Adrenal gland (tissue), 5 donors: Measurements from ENCODE around the gene BCAS2.

Source experiments
- POLR2A ChIP-seq, 2 donors: fragments of 450-650 bp; IDR thresholded peaks; one replicate each; pipeline ENCODE4 v1.6.1; 2017; ENCODE audit warnings: antibody characterized with exemption in 2 of 2, mild to moderate bottlenecking in 2 of 2, moderate library complexity in 1 of 2
- TF ChIP-seq, protein P1 (sequence below), 6 experiments: fragments of 450-650 bp in 4 of 6; fragments of 200-600 bp in 2 of 6; sonication (generic) in 1 of 6; IDR thresholded peaks; 1 replicate in 5 of 6; 2 replicates in 1 of 6; pipeline versions ENCODE4 v1.5.1 to v1.8.0; 2016 to 2021; ENCODE audit warnings: antibody characterized with exemption in 6 of 6, mild to moderate bottlenecking in 2 of 6, moderate library complexity in 1 of 6
- donor health status: DM: no; HTN: no; CAD: no.

DNA sequence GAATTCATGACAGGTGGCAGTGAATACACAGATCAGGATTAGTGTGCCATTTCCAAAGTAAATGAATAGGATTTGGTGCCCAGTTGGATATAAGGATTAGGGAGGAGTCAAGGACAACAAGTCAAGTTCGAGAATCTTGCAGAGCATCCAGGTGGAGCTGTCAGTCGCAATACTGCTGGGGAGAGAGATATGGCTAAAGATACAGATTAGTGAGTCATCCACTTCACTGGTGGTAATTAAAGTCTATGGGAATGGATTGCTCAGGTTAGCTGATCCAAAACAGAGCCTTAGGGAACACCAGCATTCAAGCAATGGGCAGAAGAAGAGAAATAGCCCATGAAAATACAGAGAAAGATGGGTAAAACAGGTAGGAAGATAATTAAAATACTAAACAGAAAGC lies 26.8 kb downstream of the BCAS2 start:
- TF ChIP-seq, protein P1, sequence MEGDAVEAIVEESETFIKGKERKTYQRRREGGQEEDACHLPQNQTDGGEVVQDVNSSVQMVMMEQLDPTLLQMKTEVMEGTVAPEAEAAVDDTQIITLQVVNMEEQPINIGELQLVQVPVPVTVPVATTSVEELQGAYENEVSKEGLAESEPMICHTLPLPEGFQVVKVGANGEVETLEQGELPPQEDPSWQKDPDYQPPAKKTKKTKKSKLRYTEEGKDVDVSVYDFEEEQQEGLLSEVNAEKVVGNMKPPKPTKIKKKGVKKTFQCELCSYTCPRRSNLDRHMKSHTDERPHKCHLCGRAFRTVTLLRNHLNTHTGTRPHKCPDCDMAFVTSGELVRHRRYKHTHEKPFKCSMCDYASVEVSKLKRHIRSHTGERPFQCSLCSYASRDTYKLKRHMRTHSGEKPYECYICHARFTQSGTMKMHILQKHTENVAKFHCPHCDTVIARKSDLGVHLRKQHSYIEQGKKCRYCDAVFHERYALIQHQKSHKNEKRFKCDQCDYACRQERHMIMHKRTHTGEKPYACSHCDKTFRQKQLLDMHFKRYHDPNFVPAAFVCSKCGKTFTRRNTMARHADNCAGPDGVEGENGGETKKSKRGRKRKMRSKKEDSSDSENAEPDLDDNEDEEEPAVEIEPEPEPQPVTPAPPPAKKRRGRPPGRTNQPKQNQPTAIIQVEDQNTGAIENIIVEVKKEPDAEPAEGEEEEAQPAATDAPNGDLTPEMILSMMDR (IDR thresholded peaks at IDR 0.05): no peak
- TF ChIP-seq POLR2A (IDR thresholded peaks at IDR 0.05): no peak
